SK-N-MC (cell line): Measurements from ENCODE around the gene RIMS1.

Source experiments
- EZH2 ChIP-seq: fragments of 200-600 bp; sonication (generic); IDR thresholded peaks from one replicate; pipeline ENCODE4 v1.6.1; 2017; ENCODE audit warnings: antibody characterized with exemption
- POLR2AphosphoS5 ChIP-seq: IDR thresholded peaks from 2 replicates; pipeline ENCODE4 v1.6.1; 2012; ENCODE audit warnings: mild to moderate bottlenecking, low read depth, low read length, borderline replicate concordance

GRCh38 chr6:71977884-71978283, 91.5 kb downstream of the RIMS1 start:
- TF ChIP-seq EZH2 (no peak), POLR2AphosphoS5 (no peak)
